Naive thymus-derived CD8-positive, alpha-beta T cell (primary cell): ENCODE measurements around the gene LYAR. TPM values are rescaled to one million over a fixed set of nuclear protein-coding genes. Genes with fewer than 3 reads are reported as not detected.

Experiments
- ATAC-seq, 2 donors: fragments of 150-1000 bp; cut with Tn5 transposase in 1 of 2; sonication (Bioruptor Pico), chemical (Tn5 transposase) in 1 of 2; 1 replicate in 1 of 2; 2 replicates in 1 of 2; pipeline ENCODE4 v1.10.0; 2021; ENCODE audit warnings: mild to moderate bottlenecking in 2 of 2, moderate library complexity in 2 of 2
- POLR2A ChIA-PET: fragments of 350-600 bp; sonication (Branson Sonifier 250); formaldehyde crosslinking; loops from one replicate; lab custom pipeline; 2021; ENCODE audit warnings: antibody characterized with exemption; lab: Charles Lee
- DNase-seq, 10 donors: peaks; one replicate each; pipeline versions ENCODE4 v3.0.0 to v3.0.0-alpha.2; 2020 to 2022
- H3K27ac Mint-ChIP-seq, 10 donors: one replicate each; pipeline ENCODE4 v1.8.0; 2020 to 2022; ENCODE audit warnings: mild to moderate bottlenecking in 10 of 10, mixed read lengths in 10 of 10, moderate library complexity in 4 of 10, inconsistent platforms in 1 of 10
- H3K27me3 Mint-ChIP-seq, 5 donors: one replicate each; pipeline ENCODE4 v1.8.0; 2021 to 2022; ENCODE audit warnings: mixed read lengths in 5 of 5
- H3K36me3 Mint-ChIP-seq, 3 donors: one replicate each; pipeline ENCODE4 v1.8.0; 2020 to 2022; ENCODE audit warnings: mixed read lengths in 3 of 3, mild to moderate bottlenecking in 2 of 3, inconsistent platforms in 1 of 3
- H3K4me1 Mint-ChIP-seq, 4 donors: one replicate each; pipeline ENCODE4 v1.8.0; 2021 to 2022; ENCODE audit warnings: mixed read lengths in 4 of 4
- H3K4me3 Mint-ChIP-seq, 10 donors: one replicate each; pipeline ENCODE4 v1.8.0; 2020 to 2022; ENCODE audit warnings: mild to moderate bottlenecking in 10 of 10, mixed read lengths in 10 of 10, moderate library complexity in 6 of 10, inconsistent platforms in 1 of 10
- H3K9me3 Mint-ChIP-seq, 9 donors: one replicate each; pipeline ENCODE4 v1.8.0; 2020 to 2022; ENCODE audit warnings: mixed read lengths in 9 of 9, mild to moderate bottlenecking in 3 of 9, inconsistent platforms in 1 of 9, moderate library complexity in 1 of 9
- polyA plus RNA-seq, 3 donors: library from polyadenylated mRNA; unstranded; fragments of 300-500 nt; fragmentation: Illumina TruSeq; gene quantifications; one replicate each; pipeline ENCODE4 v1.2.3, GENCODE V29; 2021
- total RNA-seq, 8 experiments: library from RNA in 2 of 8; stranded (reverse) in 2 of 8; gene quantifications; one replicate each; pipeline ENCODE4 v1.2.3 and lab custom pipeline; 2021 to 2026

The LYAR gene
- total and polyA plus RNA-seq, 5 experiments from 2014 or later = 32.2 to 65.8 (median 35.7) TPM

DNA sequence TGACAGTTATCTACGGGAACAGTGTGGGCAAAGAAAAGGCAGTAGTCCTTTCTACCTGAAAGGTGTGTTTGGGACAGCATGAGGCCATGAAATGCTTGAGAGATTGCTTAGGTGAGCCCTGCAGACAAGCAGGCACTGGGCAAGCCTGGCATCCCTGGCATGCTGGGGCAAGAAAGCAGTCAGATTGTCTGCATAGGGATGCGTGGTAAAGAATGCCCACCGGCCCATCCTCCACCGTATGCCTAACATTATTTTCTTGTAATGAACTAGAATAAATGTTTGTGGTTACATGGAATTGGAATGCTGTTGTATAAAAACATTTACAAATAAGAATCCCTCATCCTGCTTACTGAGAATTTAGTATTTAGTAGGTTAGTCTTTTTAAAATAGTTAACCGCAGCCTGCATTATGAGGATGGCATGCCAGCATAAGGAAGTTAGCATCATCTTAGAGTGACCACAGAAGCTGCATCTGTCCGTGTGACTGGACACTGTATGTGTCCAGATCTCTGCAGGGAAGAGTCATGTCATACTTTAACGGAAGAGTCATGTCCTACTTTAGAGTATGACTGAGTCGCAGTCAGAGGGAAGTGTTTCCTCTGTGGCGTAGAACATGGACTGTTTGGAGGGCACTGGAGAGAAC, 19.0 kb upstream of the LYAR start:
- Mint-ChIP-seq H3K27me3 (no peaks in the 10 kb centered on the region), H3K4me1 (peaks cover 3 to 7% (median 6%) of the 10 kb centered on the region in 4 donors), H3K4me3 (no peak overlapping the region), H3K9me3 (no peaks in the 10 kb centered on the region), H3K36me3 (peaks cover 0 to 62% (median 11%) of the 10 kb centered on the region in 3 donors), H3K27ac (no peak overlapping the region)
- ATAC-seq = no peak
- no peak for DNase-seq
- POLR2A ChIA-PET = no interaction called here

DNA sequence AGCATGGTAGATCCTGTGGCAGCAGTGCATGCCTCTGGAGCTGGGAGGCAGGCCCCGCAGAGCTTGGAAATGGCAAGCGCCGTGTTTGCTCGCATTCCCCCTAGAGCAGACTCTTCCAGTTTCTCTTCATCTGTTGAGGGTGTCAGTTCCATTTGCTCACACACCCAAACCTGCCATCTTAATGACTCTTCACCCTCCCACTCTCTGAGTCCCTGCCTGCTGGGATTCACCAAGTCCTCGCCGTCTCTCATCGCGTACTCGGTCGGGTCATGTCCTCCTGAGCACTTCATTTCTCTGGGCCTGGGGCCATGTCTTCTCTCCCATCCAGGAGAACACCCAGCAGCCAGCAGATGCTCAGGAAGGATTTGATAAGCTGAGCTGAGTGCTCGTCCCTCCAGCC, 17.0 kb upstream of the LYAR start:
- no peak for DNase-seq
- H3K36me3 Mint-ChIP-seq = peaks cover 0 to 61% (median 14%) of the 10 kb centered on the region in 3 donors

DNA sequence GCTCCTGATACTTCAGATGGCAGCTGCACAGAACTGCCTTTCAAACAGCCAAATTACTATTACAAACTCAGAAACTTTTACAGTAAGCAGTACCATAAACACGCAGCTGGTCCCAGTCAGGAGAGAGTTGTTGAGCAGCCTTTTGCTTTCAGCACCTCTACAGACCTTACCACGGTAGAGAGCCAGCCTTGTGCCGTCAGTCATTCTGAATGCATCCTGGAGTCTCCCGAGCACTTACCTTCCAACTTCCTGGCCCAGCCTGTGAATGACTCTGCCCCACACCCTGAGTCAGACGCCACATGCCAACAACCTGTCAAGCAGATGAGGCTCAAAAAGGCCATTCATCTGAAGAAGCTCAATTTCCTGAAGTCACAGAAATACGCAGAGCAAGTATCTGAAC, 12.5 kb upstream of the LYAR start:
- POLR2A ChIA-PET = no interaction called here
- peaks cover 0 to 64% (median 17%) of the 10 kb centered on the region in 3 donors for H3K36me3 Mint-ChIP-seq

More for the DNA sequence above, 17.0 kb upstream of the LYAR start:
- peak overlapping the region in 2 of 10 donors; percentile 20 to 84 for H3K27ac Mint-ChIP-seq
- no peak overlapping the region for H3K4me3 Mint-ChIP-seq
- peaks cover 6 to 9% (median 8%) of the 10 kb centered on the region in 4 donors for H3K4me1 Mint-ChIP-seq
- no peaks in the 10 kb centered on the region for H3K27me3 Mint-ChIP-seq
- no peak for ATAC-seq
- POLR2A ChIA-PET = no interaction called here
- H3K9me3 Mint-ChIP-seq = no peaks in the 10 kb centered on the region

DNA sequence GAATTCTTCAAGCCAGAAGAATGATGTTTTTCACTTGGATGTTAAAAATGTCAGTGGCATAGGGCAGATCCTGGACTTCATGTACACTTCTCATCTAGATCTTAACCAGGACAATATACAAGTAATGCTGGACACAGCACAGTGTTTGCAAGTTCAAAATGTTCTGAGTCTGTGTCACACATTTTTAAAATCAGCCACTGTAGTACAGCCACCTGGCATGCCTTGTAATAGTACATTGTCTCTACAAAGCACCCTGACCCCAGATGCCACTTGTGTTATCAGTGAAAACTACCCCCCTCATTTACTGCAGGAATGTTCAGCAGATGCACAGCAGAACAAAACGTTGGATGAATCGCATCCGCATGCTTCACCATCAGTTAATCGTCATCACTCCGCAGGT, 12.0 kb upstream of the LYAR start:
- Mint-ChIP-seq H3K4me1 (peaks cover 12 to 32% (median 22%) of the 10 kb centered on the region in 4 donors), H3K36me3 (peaks cover 0 to 62% (median 17%) of the 10 kb centered on the region in 3 donors), H3K27ac (peak overlapping the region in 1 of 10 donors; percentile 51), H3K9me3 (no peaks in the 10 kb centered on the region), H3K4me3 (no peak overlapping the region), H3K27me3 (no peaks in the 10 kb centered on the region)
- DNase-seq (no peak), ATAC-seq (no peak)
- POLR2A ChIA-PET = no interaction called here

More for the DNA sequence above, 12.5 kb upstream of the LYAR start:
- DNase-seq (no peak), ATAC-seq (no peak)
- H3K27ac Mint-ChIP-seq = no peak overlapping the region
- H3K4me3 Mint-ChIP-seq = no peak overlapping the region
- H3K9me3 Mint-ChIP-seq = no peaks in the 10 kb centered on the region
- no peaks in the 10 kb centered on the region for H3K27me3 Mint-ChIP-seq
- H3K4me1 Mint-ChIP-seq = peaks cover 12 to 28% (median 22%) of the 10 kb centered on the region in 4 donors

DNA sequence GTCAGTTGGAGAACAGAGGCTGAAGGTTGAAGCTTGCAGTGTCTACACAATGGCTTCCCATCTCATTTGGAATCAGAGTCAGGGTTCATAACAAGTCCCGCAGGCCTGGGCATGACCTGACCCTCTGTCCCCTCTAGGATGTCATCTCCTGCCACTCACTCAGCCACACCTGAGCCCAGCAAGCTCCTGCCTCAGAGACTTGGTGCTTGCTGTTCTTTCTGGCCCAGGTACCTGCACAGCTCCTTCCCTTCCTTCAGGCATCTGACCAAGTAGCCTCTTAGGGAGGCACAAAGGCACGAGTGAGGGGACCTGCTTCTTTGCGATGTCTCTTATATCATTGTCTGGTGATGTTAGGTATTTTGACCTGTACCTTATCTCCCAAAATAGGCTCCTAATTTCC, 9.1 kb upstream of the LYAR start:
- H3K4me1 Mint-ChIP-seq = peaks cover 21 to 48% (median 33%) of the 10 kb centered on the region in 4 donors
- no peak for DNase-seq

DNA sequence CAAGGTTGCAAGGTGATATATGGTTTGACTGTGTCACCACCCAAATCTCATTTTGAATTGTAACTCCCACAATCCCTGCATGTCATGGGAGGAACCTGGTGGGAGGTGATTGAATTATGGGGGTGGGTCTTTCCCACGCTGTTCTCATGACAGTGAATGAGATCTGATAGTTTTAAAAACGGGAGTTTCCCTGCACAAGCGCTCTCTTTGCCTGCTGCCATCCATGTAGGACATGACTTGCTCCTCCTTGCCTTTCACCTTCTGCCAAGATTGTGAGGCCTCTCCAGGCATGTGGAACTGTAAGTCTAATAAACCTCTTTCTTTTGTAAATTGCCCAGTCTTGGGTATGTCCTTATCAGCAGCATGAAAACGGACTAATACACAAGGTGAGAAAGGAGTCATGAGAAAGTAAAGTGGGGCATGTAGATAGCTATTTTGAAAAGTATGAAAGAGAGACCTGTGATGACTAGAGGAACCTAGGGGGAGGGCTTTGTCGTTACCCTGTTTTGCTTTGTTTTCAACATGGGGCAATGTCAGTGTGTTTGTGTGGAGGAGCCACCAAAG, 6.4 kb upstream of the LYAR start:
- peaks cover 28 to 62% (median 50%) of the 10 kb centered on the region in 4 donors for H3K4me1 Mint-ChIP-seq
- POLR2A ChIA-PET = no interaction called here

More for the DNA sequence above, 9.1 kb upstream of the LYAR start:
- ATAC-seq = no peak
- H3K27me3 Mint-ChIP-seq = no peaks in the 10 kb centered on the region
- H3K4me3 Mint-ChIP-seq = no peak overlapping the region
- H3K36me3 Mint-ChIP-seq = peaks cover 5 to 50% (median 12%) of the 10 kb centered on the region in 3 donors
- POLR2A ChIA-PET = interaction anchor here (0.6 kb wide), 1 partner anchor 47 kb away, joined by 4 read pairs; no protein-coding TSS in a partner anchor
- no peaks in the 10 kb centered on the region for H3K9me3 Mint-ChIP-seq
- H3K27ac Mint-ChIP-seq = peak overlapping the region in 6 of 10 donors; percentile 23 to 75 (median 62)

DNA sequence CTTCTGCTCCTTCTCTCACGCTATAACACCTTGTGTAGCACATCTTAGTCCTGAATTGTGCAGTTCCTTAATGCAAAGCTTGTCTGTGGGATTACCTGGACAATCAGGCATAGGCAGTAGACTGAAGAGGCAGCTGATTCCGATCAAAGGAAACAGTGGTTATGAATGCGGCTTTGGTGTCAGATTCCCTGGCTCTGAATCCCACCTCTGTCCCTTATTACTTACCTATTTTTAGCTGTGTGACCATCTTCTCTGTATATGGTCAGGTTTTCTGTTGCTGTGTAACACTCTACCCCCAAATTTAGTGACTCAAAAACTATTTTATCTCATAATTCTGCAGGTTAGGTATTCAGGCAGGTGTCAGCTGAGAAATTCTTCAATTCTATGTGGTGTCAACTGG, 3.3 kb upstream of the LYAR start:
- Mint-ChIP-seq H3K4me3 (peak overlapping the region in 2 of 10 donors; percentile 10 to 65), H3K4me1 (peaks cover 35 to 74% (median 65%) of the 10 kb centered on the region in 4 donors), H3K27ac (peak overlapping the region in 1 of 10 donors; percentile 39), H3K9me3 (no peaks in the 10 kb centered on the region), H3K27me3 (no peaks in the 10 kb centered on the region), H3K36me3 (peaks cover 5 to 22% (median 9%) of the 10 kb centered on the region in 3 donors)
- ATAC-seq = no peak
- DNase-seq = no peak
- POLR2A ChIA-PET = interaction anchor here (0.8 to 1.2 kb wide), 2 partner anchors 30 to 44 kb away, joined by 3 read pairs; no protein-coding TSS in a partner anchor

More for the DNA sequence above, 6.4 kb upstream of the LYAR start:
- DNase-seq = no peak
- Mint-ChIP-seq H3K27ac (peak overlapping the region in 4 of 10 donors; percentile 11 to 68 (median 56)), H3K9me3 (no peaks in the 10 kb centered on the region), H3K4me3 (no peak overlapping the region), H3K36me3 (peaks cover 5 to 46% (median 12%) of the 10 kb centered on the region in 3 donors), H3K27me3 (no peaks in the 10 kb centered on the region)
- ATAC-seq = no peak

DNA sequence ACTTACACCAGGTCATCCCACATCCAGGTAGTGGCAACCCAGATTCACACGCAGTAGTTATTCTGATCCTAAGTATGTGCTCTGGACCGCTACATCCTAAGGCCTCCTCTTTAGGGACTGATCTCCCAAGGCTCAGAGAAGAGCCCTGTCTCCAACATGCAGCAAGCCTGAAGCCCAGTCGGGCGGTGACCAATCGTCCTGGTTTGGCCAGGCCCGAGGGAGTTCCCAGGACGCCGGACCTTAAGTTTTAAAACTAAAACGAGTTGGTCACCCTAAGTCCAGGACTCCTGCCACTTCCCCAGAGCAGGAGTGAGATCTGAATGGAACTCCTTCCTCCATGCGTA, 385 bp downstream of the LYAR start:
- peak in 1 of 10 donors; percentile 6 for DNase-seq
- H3K36me3 Mint-ChIP-seq = peaks cover 0 to 30% (median 7%) of the 10 kb centered on the region in 3 donors
- peak overlapping the region; percentile 94 to 99 (median 97) for H3K4me3 Mint-ChIP-seq
- H3K4me1 Mint-ChIP-seq = peaks cover 29 to 73% (median 60%) of the 10 kb centered on the region in 4 donors
- POLR2A ChIA-PET = interaction anchor here (0.6 to 1.8 kb wide), 6 partner anchors 16 to 1932 kb away, joined by 3 to 11 read pairs (median 6); partner anchors contain the start of gene TMEM128
- H3K9me3 Mint-ChIP-seq = no peaks in the 10 kb centered on the region
- no peaks in the 10 kb centered on the region for H3K27me3 Mint-ChIP-seq
- ATAC-seq = peak; percentile 1 to 7
- H3K27ac Mint-ChIP-seq = peak overlapping the region; percentile 80 to 97 (median 94)

DNA sequence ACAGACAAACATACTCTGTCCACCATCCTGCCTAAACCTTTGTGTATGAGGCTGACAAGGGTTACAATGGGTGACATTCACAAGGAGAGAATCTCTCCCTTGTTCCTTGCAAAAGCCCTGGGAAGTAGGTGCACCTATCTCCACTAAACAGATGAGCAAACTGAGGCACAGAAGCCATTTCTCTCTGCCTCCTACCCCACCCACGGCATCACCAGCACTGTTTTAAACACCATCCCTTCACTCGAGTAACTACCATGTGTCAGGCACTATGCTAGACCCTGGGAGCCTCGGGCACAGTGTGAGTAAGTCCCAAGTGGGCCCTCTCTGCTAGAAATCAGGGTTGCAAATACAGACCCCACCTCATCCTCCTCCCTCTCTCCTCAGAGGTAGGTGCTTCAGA, 899 bp downstream of the LYAR start:
- no peaks in the 10 kb centered on the region for H3K27me3 Mint-ChIP-seq
- H3K4me1 Mint-ChIP-seq = peaks cover 29 to 73% (median 60%) of the 10 kb centered on the region in 4 donors
- no peaks in the 10 kb centered on the region for H3K9me3 Mint-ChIP-seq
- POLR2A ChIA-PET = no interaction called here
- DNase-seq (no peak), ATAC-seq (no peak)
- peak overlapping the region; percentile 94 to 99 (median 97) for H3K4me3 Mint-ChIP-seq
- peak overlapping the region; percentile 80 to 97 (median 94) for H3K27ac Mint-ChIP-seq
- H3K36me3 Mint-ChIP-seq = peaks cover 0 to 34% (median 7%) of the 10 kb centered on the region in 3 donors

DNA sequence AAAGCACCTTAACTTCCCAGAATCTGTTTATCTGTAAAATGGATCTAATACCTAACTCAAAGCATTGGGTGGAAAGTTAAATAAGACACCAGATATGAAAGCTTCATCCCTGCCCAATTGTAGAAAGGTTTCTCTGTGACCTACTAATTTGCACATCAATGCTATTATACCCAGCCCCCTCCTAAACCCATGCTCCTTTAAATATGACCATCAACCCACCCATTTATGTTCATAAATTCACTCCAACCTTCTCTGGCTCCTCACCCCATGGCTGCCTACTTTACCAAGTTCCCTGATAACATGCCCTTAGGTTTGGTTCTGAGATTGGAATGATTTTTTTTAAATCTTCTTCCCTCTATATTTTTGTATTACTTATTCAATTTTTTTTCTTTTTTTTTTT, 1.9 kb downstream of the LYAR start:
- H3K4me3 Mint-ChIP-seq = peak overlapping the region; percentile 2 to 99 (median 53)
- H3K9me3 Mint-ChIP-seq = no peaks in the 10 kb centered on the region
- H3K27ac Mint-ChIP-seq = peak overlapping the region in 3 of 10 donors; percentile 11 to 35 (median 22)
- no peaks in the 10 kb centered on the region for H3K27me3 Mint-ChIP-seq
- H3K36me3 Mint-ChIP-seq = peaks cover 0 to 43% (median 7%) of the 10 kb centered on the region in 3 donors
- ATAC-seq (no peak), DNase-seq (no peak)
- H3K4me1 Mint-ChIP-seq = peaks cover 26 to 67% (median 57%) of the 10 kb centered on the region in 4 donors
- POLR2A ChIA-PET = no interaction called here

DNA sequence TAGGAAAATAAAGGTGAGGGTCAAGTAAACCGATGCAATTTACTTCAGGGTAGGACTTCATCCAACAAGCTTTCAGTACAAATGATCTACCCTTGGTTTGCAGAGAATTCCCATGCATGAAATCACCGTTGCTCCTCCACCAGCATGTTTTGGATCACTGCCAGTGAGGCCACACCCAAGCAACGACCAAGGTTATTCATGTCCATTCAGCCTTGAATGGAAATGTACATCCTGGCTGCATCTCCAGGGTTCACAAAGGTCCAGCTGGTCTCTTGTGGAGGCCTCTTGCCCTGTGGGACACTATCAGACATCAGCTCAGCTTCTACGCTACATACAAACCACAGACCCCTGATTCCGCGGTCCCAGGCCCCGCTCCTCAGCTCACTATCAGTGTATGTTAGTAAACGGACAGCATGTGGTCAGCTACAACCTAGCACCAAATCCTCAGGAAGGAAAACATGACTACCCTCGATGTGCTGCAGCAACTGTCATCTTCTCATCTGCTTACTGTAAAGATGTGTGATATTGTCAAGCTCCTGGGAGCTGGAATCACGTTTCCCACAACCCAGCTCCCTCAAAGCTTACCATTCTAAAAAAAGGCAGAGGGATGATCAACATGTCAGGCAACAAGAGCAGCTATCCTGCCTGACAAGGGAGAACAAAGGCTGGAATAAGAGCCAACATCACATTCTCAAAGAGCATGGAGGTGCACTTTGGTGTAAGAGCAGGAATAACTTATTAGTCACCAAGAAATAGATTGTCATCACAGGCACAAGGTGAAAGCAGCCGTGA, 4.9 kb downstream of the LYAR start:
- POLR2A ChIA-PET = no interaction called here
- H3K4me1 Mint-ChIP-seq = peaks cover 18 to 45% (median 34%) of the 10 kb centered on the region in 4 donors
- no peak overlapping the region for H3K4me3 Mint-ChIP-seq
- DNase-seq (no peak), ATAC-seq (no peak)
- peaks cover 0 to 65% (median 14%) of the 10 kb centered on the region in 3 donors for H3K36me3 Mint-ChIP-seq
- no peaks in the 10 kb centered on the region for H3K9me3 Mint-ChIP-seq
- no peaks in the 10 kb centered on the region for H3K27me3 Mint-ChIP-seq
- peak overlapping the region in 3 of 10 donors; percentile 7 to 79 (median 14) for H3K27ac Mint-ChIP-seq

DNA sequence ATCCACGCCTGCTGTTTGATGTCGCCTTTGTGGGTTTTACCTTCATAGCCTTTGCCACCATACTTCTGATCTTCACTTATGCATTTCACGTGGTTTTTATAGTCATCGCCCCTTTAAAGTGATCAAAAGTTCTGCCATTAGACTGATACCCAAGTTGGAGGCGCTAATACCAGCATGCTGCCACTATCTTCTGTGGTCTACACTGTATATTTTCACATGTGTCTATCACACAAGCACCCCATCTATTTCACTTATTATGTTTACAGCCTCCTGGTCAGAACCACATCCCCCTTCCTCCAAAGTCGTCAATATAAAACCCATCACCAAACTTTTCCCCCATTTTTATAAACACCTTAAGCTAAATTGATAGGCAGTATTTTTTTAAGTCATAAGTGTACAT, 8.2 kb downstream of the LYAR start:
- ATAC-seq (no peak), DNase-seq (no peak)
- Mint-ChIP-seq H3K27me3 (no peaks in the 10 kb centered on the region), H3K36me3 (peaks cover 0 to 89% (median 23%) of the 10 kb centered on the region in 3 donors), H3K27ac (peak overlapping the region in 3 of 10 donors; percentile 4 to 45 (median 13)), H3K4me1 (peaks cover 0 to 16% (median 9%) of the 10 kb centered on the region in 4 donors), H3K4me3 (no peak overlapping the region), H3K9me3 (no peaks in the 10 kb centered on the region)
- POLR2A ChIA-PET = no interaction called here
